Measurements from ENCODE around the gene PRDM16.

DNA sequence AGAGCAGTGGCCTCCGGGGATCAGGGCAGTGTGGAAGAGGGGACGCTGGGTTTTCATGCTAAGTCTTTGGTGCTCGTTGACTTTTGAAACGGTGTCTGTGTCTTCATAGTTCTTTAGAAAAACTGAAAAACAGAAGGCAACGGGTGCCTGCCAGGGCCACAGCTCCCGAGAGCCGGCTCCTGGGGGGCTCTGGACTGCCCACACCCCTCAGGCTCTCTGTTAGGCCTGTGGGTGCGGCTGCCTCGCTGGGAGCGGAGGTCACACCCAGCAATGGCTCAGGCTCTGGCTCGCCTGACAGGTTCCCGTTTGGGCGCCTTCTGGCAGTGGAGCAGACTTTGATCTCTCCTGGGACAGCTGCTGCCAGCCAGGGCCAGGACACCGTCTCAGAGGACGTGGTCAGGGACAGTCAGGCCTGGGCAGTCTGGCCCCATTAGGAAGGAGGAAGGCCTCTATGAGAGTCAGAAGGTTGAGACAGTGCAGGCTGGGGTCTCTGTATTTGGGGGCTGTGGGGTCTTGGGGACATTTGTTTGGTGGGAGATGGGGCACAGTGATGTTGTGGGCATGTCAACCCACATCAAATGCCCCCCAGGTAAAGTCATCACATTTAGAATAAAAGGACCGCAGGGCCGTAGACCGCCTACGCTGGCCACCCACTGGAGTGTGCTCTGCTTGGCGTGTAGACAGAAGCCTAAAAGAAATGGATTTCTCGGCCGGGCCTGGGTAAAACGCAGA, 391.1 kb downstream of the PRDM16 start:
- TF ChIP-seq, protein P1, sequence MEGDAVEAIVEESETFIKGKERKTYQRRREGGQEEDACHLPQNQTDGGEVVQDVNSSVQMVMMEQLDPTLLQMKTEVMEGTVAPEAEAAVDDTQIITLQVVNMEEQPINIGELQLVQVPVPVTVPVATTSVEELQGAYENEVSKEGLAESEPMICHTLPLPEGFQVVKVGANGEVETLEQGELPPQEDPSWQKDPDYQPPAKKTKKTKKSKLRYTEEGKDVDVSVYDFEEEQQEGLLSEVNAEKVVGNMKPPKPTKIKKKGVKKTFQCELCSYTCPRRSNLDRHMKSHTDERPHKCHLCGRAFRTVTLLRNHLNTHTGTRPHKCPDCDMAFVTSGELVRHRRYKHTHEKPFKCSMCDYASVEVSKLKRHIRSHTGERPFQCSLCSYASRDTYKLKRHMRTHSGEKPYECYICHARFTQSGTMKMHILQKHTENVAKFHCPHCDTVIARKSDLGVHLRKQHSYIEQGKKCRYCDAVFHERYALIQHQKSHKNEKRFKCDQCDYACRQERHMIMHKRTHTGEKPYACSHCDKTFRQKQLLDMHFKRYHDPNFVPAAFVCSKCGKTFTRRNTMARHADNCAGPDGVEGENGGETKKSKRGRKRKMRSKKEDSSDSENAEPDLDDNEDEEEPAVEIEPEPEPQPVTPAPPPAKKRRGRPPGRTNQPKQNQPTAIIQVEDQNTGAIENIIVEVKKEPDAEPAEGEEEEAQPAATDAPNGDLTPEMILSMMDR (conservative IDR thresholded peaks at IDR 0.05 in 1 of 2, IDR thresholded peaks at IDR 0.05 in 1 of 2; ENCODE audit: extremely low read depth in 1 of 2, insufficient read depth in 1 of 2, low read depth in 1 of 2, low read length in 2 of 2): no peak
- TF ChIP-seq EZH2 (IDR thresholded peaks at IDR 0.05; ENCODE audit: borderline replicate concordance, low read length): no peak
